Activated CD4-positive, alpha-beta T cell treated with anti-CD3 and anti-CD28 coated beads for 36 hours (primary cell): ENCODE data around the gene EIF2AK3. TPM values are rescaled to one million over a fixed set of nuclear protein-coding genes. Genes with fewer than 3 reads are reported as not detected.
"Not testable (repeated sequence)": the region's sequence is repeated elsewhere in the genome, so short reads cannot be mapped to it uniquely, and the experiment has no call there.

Experiments
- ATAC-seq: fragments of 200-7000 bp; cut with Tn5 transposase; one replicate; pipeline ENCODE4 v1.10.0; 2021; ENCODE audit warnings: mild to moderate bottlenecking, moderate library complexity
- CTCF ChIA-PET: fragments of 350-600 bp; sonication (Branson Sonifier 250); formaldehyde crosslinking; loops from one replicate; lab custom pipeline; 2021; ENCODE audit warnings: antibody characterized with exemption; lab: Charles Lee
- POLR2A ChIA-PET: fragments of 350-600 bp; sonication (Branson Sonifier 250); formaldehyde crosslinking; loops from one replicate; lab custom pipeline; 2021; ENCODE audit warnings: antibody characterized with exemption, inconsistent platforms; lab: Charles Lee
- DNase-seq: peaks from one replicate; pipeline ENCODE4 v3.0.0-alpha.2; 2020
- H3K27ac Mint-ChIP-seq: one replicate; pipeline ENCODE4 v1.8.0; 2021; ENCODE audit warnings: mixed read lengths
- H3K27me3 Mint-ChIP-seq: one replicate; pipeline ENCODE4 v1.8.0; 2021; ENCODE audit warnings: mixed read lengths
- H3K36me3 Mint-ChIP-seq: one replicate; pipeline ENCODE4 v1.8.0; 2021; ENCODE audit warnings: low read depth, mixed read lengths
- H3K4me1 Mint-ChIP-seq: one replicate; pipeline ENCODE4 v1.8.0; 2021; ENCODE audit warnings: mixed read lengths
- H3K4me3 Mint-ChIP-seq: one replicate; pipeline ENCODE4 v1.8.0; 2021; ENCODE audit warnings: mild to moderate bottlenecking, moderate library complexity, mixed read lengths
- H3K9me3 Mint-ChIP-seq: one replicate; pipeline ENCODE4 v1.8.0; 2021; ENCODE audit warnings: low read depth, mixed read lengths
- intact Hi-C, 2 experiments: fragments of 100-400 bp; cut with DNase I in 1 of 2; cut with micrococcal nuclease in 1 of 2; formaldehyde crosslinking; loops; one replicate each; pipeline versions ENCODE4 v1.14.2 to v1.15.1; 2022 to 2024; cut with DNase I, micrococcal nuclease
- total RNA-seq, 2 experiments: library from RNA; stranded (reverse); gene quantifications; one replicate each; pipeline ENCODE4 v1.2.3, GENCODE V29; 2021

The EIF2AK3 gene
- total RNA-seq, 2 experiments from 2014 or later: 15.9 to 25.1 TPM

DNA sequence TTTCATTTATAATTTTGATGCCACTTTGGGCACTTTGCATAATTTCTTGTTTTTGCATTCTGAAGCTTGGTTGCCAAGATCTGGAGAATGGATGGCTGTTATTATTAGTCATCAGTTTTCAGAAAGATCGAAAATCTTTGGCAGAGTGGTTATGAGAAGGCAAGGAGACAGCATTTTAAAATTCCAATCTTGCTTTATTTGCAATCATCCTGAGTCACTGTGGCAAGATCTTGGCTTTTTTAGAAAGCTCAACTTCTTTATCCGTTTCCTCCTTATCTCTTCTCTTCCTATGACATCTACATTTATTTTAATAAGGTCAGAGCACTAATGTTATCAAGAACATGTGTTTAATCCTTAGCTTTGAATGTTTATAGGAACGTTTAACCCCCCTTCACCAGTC, 31.1 kb upstream of the EIF2AK3 start:
- CTCF ChIA-PET: interaction anchor here (0.8 to 1.7 kb wide), 2 partner anchors 16 to 261 kb away, joined by 3 read pairs; no protein-coding TSS in a partner anchor

DNA sequence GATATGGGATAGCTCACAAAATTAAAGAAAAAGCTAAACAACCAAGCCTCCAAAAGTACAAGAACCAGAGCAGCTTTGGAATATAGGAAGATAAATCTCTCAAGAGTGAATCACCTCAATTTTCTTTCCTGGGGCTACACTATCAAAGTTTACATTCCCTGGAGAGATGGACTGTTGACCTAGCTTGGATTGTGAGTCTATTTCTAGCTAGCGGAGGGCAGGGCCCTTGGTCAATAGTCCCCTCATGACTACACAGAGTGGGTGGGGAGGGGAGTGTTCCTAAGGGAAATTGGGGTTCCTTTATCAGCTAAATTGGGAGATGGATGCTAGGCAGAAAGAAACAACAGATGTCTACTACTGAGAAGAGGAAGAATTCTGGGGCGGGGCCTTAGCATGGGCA, 29.9 kb upstream of the EIF2AK3 start:
- no peaks in the 10 kb centered on the region for H3K36me3 Mint-ChIP-seq
- H3K9me3 Mint-ChIP-seq: no peaks in the 10 kb centered on the region
- POLR2A ChIA-PET: no interaction called here
- no peaks in the 10 kb centered on the region for H3K27me3 Mint-ChIP-seq
- intact Hi-C loops: no loop called here
- no peak for ATAC-seq
- H3K27ac Mint-ChIP-seq: no peak overlapping the region
- CTCF ChIA-PET: interaction anchor here (0.8 to 2.3 kb wide), 4 partner anchors 10 to 259 kb away, joined by 3 to 8 read pairs (median 3); no protein-coding TSS in a partner anchor
- DNase-seq: no peak
- no peaks in the 10 kb centered on the region for H3K4me1 Mint-ChIP-seq
- no peak overlapping the region for H3K4me3 Mint-ChIP-seq

More for the DNA sequence above, 31.1 kb upstream of the EIF2AK3 start:
- Mint-ChIP-seq H3K36me3 (no peaks in the 10 kb centered on the region), H3K4me1 (no peaks in the 10 kb centered on the region), H3K4me3 (no peak overlapping the region), H3K27ac (no peak overlapping the region), H3K9me3 (no peaks in the 10 kb centered on the region), H3K27me3 (no peaks in the 10 kb centered on the region)
- ATAC-seq: no peak
- POLR2A ChIA-PET: no interaction called here
- no peak for DNase-seq
- intact Hi-C loops: loop anchor here in 1 of 2 experiments (2.0 kb wide), 1 partner anchor 20 kb away; no protein-coding TSS in a partner anchor

DNA sequence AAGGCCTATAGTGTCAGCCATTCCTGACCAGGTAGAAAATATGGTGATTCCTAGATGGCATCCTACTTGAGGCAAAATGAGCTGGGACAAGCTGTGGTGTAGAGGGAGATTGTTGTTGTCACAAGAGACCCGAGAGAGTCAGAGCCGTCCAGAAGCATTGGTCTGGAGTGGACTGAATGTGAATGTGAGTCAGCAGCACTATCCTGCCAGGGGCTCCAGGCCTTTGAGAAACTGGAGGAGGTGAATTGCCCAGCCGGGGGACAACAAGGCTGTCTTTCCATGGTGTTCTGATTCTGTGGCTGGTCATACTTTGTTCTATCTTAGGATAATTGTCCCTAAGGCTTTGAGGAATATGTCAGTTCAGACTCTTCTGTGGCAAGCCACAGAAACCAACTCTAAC, 29.4 kb upstream of the EIF2AK3 start:
- ATAC-seq: no peak
- Mint-ChIP-seq H3K4me1 (no peaks in the 10 kb centered on the region), H3K36me3 (no peaks in the 10 kb centered on the region), H3K27me3 (no peaks in the 10 kb centered on the region), H3K9me3 (no peaks in the 10 kb centered on the region), H3K4me3 (no peak overlapping the region), H3K27ac (no peak overlapping the region)
- ChIA-PET POLR2A (no interaction called here), CTCF (interaction anchor here (1.2 to 2.3 kb wide), 2 partner anchors 10 to 15 kb away, joined by 3 to 8 read pairs; no protein-coding TSS in a partner anchor)
- intact Hi-C loops: no loop called here
- no peak for DNase-seq

DNA sequence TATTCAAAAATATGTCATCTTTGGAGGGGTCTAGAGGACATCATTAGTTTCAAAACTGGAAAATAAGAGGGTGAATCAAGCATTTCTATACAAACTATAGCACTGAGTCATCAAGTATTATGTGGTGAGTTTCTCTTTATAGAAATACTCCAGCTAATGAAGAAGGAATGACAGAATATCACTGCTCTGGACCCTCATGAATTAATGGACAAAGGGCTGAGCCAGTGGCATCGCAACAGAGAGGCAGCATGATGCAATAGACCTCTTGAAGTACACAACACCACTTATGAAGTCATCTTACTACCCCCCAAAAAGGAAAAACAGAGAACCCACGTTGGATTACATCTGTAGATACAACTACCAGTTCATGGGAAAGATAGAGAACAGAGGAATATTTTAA, 27.4 kb upstream of the EIF2AK3 start:
- POLR2A ChIA-PET: no interaction called here
- DNase-seq (no peak), ATAC-seq (no peak)
- Mint-ChIP-seq H3K36me3 (no peaks in the 10 kb centered on the region), H3K27me3 (peaks cover 2% of the 10 kb centered on the region), H3K27ac (no peak overlapping the region), H3K9me3 (no peaks in the 10 kb centered on the region), H3K4me3 (no peak overlapping the region), H3K4me1 (no peaks in the 10 kb centered on the region)
- CTCF ChIA-PET: interaction anchor here (0.7 kb wide), 1 partner anchor 14 kb away, joined by 3 read pairs; no protein-coding TSS in a partner anchor
- intact Hi-C loops: no loop called here

DNA sequence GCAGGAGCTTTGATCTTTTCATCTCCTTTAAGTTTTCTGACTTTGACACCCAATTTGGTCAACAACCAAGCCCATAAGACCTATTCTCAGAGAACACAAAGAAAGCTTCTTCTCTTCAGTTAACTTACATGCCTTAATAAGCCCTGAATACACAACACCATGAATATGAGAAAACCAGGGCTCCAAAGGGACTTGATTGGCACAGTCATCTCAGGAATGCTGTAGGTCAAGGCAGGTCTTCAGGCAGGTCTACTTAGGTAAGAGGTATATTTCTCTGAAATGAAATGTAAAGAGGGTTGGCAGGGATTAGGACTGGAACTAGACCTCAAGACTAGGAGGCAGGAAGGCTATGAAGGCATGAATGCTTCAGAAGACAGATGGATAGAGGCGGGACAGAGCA, 24.4 kb upstream of the EIF2AK3 start:
- ChIA-PET CTCF (interaction anchor here (1.0 kb wide), 1 partner anchor 12 kb away, joined by 3 read pairs; no protein-coding TSS in a partner anchor), POLR2A (no interaction called here)
- no peak overlapping the region for H3K4me3 Mint-ChIP-seq
- H3K27me3 Mint-ChIP-seq: peaks cover 2% of the 10 kb centered on the region
- DNase-seq (no peak), ATAC-seq (no peak)
- H3K27ac Mint-ChIP-seq: no peak overlapping the region
- no peaks in the 10 kb centered on the region for H3K4me1 Mint-ChIP-seq
- H3K9me3 Mint-ChIP-seq: no peaks in the 10 kb centered on the region
- H3K36me3 Mint-ChIP-seq: no peaks in the 10 kb centered on the region
- intact Hi-C loops: no loop called here

DNA sequence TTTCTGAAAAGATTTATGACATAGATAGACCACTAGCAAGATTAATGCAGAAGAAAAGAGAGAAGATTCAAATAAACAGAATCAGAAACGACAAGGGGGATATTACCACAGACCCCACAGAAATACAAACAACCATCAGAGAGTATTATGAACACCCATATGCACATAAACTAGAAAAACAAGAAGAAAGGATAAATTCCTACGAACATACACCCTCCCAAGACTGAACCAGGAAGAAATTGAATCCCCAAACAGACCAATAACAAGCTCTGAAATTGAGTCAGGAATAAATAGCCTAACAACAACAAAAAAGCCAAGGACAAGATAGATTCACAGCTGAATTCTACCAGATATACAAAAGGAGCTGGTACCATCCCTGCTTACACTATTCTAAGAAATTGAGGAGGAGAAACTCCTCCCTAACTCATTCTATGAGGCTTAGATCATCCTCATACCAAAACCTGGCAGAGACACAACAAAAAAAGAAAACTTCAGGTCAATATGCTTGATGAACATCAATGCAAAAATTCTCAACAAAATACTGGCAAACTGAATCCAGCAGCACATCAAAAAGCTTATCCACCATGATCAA, 18.1 kb upstream of the EIF2AK3 start:
- ChIA-PET POLR2A (interaction anchor here (1.2 kb wide), 1 partner anchor 18 kb away, joined by 3 read pairs; the partner anchor contains the start of gene EIF2AK3), CTCF (interaction anchor here (0.7 to 1.5 kb wide), 4 partner anchors 18 to 28 kb away, joined by 3 to 4 read pairs (median 3); no protein-coding TSS in a partner anchor)
- H3K4me3 Mint-ChIP-seq, intact Hi-C loops, H3K27me3 Mint-ChIP-seq, DNase-seq, H3K9me3 Mint-ChIP-seq, ATAC-seq, H3K27ac Mint-ChIP-seq, H3K36me3 Mint-ChIP-seq: not testable (repeated sequence)
- H3K4me1 Mint-ChIP-seq: peaks cover 14% of the 10 kb centered on the region

DNA sequence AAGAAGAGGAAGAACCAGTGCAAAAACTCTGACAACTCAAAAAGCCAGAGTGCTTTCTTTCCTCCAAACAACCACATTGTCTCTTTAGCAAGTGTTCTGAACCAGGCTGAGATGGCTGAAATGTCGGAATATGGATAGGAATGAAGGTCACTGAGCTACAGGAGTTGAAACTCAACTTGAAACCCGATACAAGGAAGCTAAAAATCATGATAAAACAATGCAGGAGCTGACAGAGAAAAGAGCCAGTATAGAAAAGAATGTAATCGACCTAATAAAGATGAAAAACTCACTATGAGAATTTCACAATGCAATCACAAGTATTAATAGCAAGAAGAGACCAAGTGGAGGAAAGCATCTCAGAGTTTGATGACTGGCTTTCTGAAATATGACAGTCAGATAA, 15.0 kb upstream of the EIF2AK3 start:
- intact Hi-C loops: no loop called here
- H3K4me3 Mint-ChIP-seq: no peak overlapping the region
- ATAC-seq (no peak), DNase-seq (no peak)
- H3K9me3 Mint-ChIP-seq: peaks cover 6% of the 10 kb centered on the region
- peaks cover 6% of the 10 kb centered on the region for H3K36me3 Mint-ChIP-seq
- H3K4me1 Mint-ChIP-seq: peaks cover 37% of the 10 kb centered on the region
- H3K27ac Mint-ChIP-seq: no peak overlapping the region
- H3K27me3 Mint-ChIP-seq: peaks cover 2% of the 10 kb centered on the region
- ChIA-PET CTCF (no interaction called here), POLR2A (no interaction called here)

DNA sequence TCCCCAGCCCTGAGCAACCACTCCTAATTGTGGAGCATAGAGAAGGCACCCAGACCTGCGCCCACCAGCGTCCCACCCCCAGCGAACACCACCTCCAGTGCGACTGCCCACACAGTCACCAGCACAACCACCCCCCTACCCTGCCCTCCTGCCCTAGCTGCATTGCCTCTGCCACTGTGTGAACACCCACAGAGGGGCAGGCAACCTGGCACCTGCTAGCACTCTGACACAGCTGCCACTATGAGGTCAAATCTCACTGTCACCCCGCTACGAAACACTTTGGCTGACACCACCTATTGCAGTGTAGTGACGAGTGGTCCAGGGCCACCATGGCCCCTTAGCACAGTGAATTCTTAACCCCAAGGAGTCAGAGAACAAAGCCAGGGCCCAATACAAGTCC, 14.1 kb upstream of the EIF2AK3 start:
- intact Hi-C loops: no loop called here
- no peak for ATAC-seq
- Mint-ChIP-seq H3K27ac (no peak overlapping the region), H3K4me3 (no peak overlapping the region), H3K9me3 (peaks cover 6% of the 10 kb centered on the region), H3K27me3 (peaks cover 2% of the 10 kb centered on the region), H3K36me3 (peaks cover 6% of the 10 kb centered on the region), H3K4me1 (peaks cover 37% of the 10 kb centered on the region)
- ChIA-PET POLR2A (no interaction called here), CTCF (interaction anchor here (1.2 kb wide), 1 partner anchor 34 kb away, joined by 3 read pairs; no protein-coding TSS in a partner anchor)
- DNase-seq: no peak

DNA sequence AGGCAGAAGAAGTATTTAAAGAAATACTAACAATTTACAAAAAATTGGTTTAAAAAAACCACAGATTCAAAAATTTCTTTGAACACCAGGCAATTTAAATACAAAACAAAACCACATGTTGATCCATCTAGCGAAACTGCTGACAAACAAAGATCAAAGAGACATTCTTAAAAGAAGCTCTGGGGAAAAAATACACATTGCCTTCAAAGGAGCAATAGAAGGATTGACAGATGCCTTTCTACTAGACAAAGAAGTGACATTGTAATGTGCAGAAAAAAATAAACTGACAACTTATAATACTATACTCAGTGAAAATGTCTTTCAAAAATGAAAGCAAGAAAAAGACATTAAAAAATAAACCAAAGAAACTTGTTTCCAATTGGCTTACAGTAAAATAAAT, 12.6 kb upstream of the EIF2AK3 start:
- DNase-seq (no peak), ATAC-seq (no peak)
- Mint-ChIP-seq H3K4me1 (peaks cover 31% of the 10 kb centered on the region), H3K36me3 (peaks cover 6% of the 10 kb centered on the region), H3K9me3 (peaks cover 6% of the 10 kb centered on the region), H3K4me3 (no peak overlapping the region), H3K27ac (no peak overlapping the region), H3K27me3 (peaks cover 2% of the 10 kb centered on the region)
- ChIA-PET POLR2A (interaction anchor here (0.8 kb wide), 1 partner anchor 40 kb away, joined by 3 read pairs; no protein-coding TSS in a partner anchor), CTCF (interaction anchor here (0.8 to 1.2 kb wide), 3 partner anchors 30 to 36 kb away, joined by 3 read pairs; no protein-coding TSS in a partner anchor)
- intact Hi-C loops: loop anchor here in 1 of 2 experiments (1.0 to 2.0 kb wide), 2 partner anchors 40 to 53 kb away; no protein-coding TSS in a partner anchor

DNA sequence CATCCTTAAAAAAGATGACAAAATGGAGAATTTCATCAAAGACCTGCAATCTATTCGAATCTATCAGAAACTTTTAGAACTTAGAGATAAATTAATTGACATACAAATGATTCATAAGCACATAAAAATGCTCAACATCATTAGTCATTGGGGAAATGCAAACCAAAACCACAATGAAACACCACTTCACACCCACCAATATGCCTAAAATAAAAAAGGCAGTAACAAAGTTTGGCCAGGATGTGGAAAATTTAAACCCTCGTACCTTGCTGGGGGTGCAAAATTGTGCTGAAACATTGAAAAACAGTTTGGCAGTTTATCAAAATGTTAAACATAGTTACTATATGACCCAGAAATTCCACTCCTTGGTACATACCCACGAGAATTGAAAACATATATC, 11.5 kb upstream of the EIF2AK3 start:
- DNase-seq (peak; percentile 41), ATAC-seq (peak; percentile 71)
- ChIA-PET POLR2A (no interaction called here), CTCF (interaction anchor here (0.6 to 1.2 kb wide), 2 partner anchors 30 to 33 kb away, joined by 3 to 4 read pairs; no protein-coding TSS in a partner anchor)
- H3K27ac Mint-ChIP-seq: no peak overlapping the region
- H3K4me3 Mint-ChIP-seq: no peak overlapping the region
- peaks cover 2% of the 10 kb centered on the region for H3K27me3 Mint-ChIP-seq
- H3K9me3 Mint-ChIP-seq: peaks cover 6% of the 10 kb centered on the region
- intact Hi-C loops: loop anchor here (1.0 to 2.0 kb wide), 3 partner anchors 10 to 54 kb away; no protein-coding TSS in a partner anchor
- H3K36me3 Mint-ChIP-seq: peaks cover 6% of the 10 kb centered on the region
- H3K4me1 Mint-ChIP-seq: peaks cover 23% of the 10 kb centered on the region

DNA sequence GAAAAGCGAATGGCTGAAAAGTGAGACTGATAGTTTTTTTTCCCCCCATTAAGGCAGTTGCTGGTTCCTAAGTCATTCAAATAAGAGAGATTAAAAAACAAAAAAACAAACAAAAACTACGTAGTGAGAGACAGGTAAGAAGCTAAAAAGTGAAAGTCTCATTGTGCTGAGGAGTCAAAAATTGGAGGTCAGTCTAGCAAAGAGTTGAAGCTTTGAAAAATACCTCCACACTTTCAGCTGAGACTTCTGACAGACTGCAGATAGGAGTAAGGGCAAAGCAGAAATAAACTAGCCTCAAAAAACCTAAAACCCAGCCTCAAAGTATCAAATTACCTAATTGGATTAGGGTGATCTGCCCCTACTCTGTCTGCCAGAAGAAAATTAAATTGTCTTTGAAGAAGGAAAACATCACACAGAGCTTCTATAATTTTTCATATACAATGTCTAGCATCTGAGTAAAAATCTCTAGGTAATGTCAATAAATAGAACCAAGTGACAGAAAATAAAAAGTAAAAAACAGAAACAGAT, 10.9 kb upstream of the EIF2AK3 start:
- ATAC-seq (no peak), DNase-seq (no peak)
- Mint-ChIP-seq H3K4me1 (peaks cover 23% of the 10 kb centered on the region), H3K4me3 (no peak overlapping the region), H3K9me3 (peaks cover 6% of the 10 kb centered on the region), H3K27ac (no peak overlapping the region), H3K27me3 (peaks cover 2% of the 10 kb centered on the region), H3K36me3 (peaks cover 6% of the 10 kb centered on the region)
- intact Hi-C loops: loop anchor here (1.0 to 2.0 kb wide), 3 partner anchors 10 to 55 kb away; no protein-coding TSS in a partner anchor
- ChIA-PET CTCF (interaction anchor here (0.6 to 1.2 kb wide), 2 partner anchors 31 to 34 kb away, joined by 3 to 4 read pairs; no protein-coding TSS in a partner anchor), POLR2A (no interaction called here)
